Neural cell (in vitro differentiated cells): ENCODE results near the gene SERGEF.

Experiments used
- CTCF ChIP-seq: fragments of 450-650 bp; IDR thresholded peaks from 2 replicates; pipeline ENCODE4 v1.5.1; 2014; ENCODE audit warnings: antibody characterized with exemption, mild to moderate bottlenecking, moderate library complexity; ENCODE audit not compliant: poor library complexity, severe bottlenecking
- EP300 ChIP-seq: fragments of 450-650 bp; conservative IDR thresholded peaks from 2 replicates; pipeline ENCODE4 v1.6.1; 2014; ENCODE audit warnings: antibody characterized with exemption, mild to moderate bottlenecking, moderate library complexity; ENCODE audit not compliant: poor library complexity, severe bottlenecking
- EZH2 ChIP-seq: fragments of 200-600, 300-800 bp; shearing (Covaris generic), sonication (generic); IDR thresholded peaks from 2 replicates; pipeline ENCODE4 v1.6.1; 2014; ENCODE audit warnings: antibody characterized with exemption, low read length, borderline replicate concordance, mild to moderate bottlenecking; ENCODE audit not compliant: insufficient read depth, poor library complexity, severe bottlenecking
- MXI1 ChIP-seq: fragments of 450-650 bp; conservative IDR thresholded peaks from 2 replicates; pipeline ENCODE4 v1.6.1; 2014; ENCODE audit warnings: antibody characterized with exemption, mild to moderate bottlenecking; ENCODE audit not compliant: poor library complexity, severe bottlenecking
- POLR2AphosphoS5 ChIP-seq: IDR thresholded peaks from 2 replicates; pipeline ENCODE4 v1.6.1; 2012
- RAD21 ChIP-seq: fragments of 450-650 bp; conservative IDR thresholded peaks from 2 replicates; pipeline ENCODE4 v1.6.1; 2014; ENCODE audit warnings: antibody characterized with exemption, mild to moderate bottlenecking, moderate library complexity
- SMC3 ChIP-seq: fragments of 450-650 bp; conservative IDR thresholded peaks from 2 replicates; pipeline ENCODE4 v1.6.1; 2014; ENCODE audit warnings: antibody characterized with exemption, mild to moderate bottlenecking, moderate library complexity; ENCODE audit not compliant: poor library complexity
- TAF1 ChIP-seq: IDR thresholded peaks from 2 replicates; pipeline ENCODE4 v1.6.1; 2012; ENCODE audit warnings: low read depth
- TF ChIP-seq, protein P1 (sequence below): IDR thresholded peaks from 2 replicates; pipeline ENCODE4 v1.6.1; 2012; ENCODE audit warnings: borderline replicate concordance

DNA sequence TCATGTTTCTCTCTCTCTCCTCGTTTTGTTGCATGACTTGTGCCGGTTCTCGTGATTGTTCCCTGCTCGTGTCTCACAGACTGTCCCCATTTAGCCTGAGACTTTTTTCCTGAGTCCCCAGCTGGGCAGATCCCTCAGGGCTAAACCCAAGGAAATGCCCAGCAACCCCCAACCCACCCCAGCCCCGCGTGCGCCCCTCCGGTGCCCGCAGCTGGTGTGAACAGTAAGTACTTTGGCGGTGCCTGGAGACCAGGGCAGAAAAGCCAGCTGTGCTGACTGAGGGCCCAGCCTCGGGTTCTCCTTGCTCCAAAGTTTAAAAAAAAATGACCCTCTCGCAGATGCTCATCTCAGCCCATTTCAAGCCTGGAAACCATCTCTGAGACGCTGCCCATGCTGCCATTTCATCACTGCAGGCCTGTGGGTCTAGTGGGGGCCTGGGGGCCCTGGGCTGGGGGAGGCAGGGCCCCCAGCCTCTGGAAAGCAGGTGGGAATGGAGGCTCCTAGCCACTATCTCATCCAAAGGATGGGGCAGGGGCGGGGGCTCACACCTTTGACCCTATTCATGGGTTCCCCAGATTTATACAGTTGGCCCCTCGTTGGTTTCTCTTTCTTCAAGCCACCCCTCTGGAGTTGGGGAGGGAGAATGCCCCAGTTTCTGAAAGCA is 236.5 kb downstream of the SERGEF start:
- no peak for TF ChIP-seq POLR2AphosphoS5
- TF ChIP-seq CTCF = no peak
- TF ChIP-seq EZH2 = no peak
- no peak for TF ChIP-seq EP300
- TF ChIP-seq, protein P1, sequence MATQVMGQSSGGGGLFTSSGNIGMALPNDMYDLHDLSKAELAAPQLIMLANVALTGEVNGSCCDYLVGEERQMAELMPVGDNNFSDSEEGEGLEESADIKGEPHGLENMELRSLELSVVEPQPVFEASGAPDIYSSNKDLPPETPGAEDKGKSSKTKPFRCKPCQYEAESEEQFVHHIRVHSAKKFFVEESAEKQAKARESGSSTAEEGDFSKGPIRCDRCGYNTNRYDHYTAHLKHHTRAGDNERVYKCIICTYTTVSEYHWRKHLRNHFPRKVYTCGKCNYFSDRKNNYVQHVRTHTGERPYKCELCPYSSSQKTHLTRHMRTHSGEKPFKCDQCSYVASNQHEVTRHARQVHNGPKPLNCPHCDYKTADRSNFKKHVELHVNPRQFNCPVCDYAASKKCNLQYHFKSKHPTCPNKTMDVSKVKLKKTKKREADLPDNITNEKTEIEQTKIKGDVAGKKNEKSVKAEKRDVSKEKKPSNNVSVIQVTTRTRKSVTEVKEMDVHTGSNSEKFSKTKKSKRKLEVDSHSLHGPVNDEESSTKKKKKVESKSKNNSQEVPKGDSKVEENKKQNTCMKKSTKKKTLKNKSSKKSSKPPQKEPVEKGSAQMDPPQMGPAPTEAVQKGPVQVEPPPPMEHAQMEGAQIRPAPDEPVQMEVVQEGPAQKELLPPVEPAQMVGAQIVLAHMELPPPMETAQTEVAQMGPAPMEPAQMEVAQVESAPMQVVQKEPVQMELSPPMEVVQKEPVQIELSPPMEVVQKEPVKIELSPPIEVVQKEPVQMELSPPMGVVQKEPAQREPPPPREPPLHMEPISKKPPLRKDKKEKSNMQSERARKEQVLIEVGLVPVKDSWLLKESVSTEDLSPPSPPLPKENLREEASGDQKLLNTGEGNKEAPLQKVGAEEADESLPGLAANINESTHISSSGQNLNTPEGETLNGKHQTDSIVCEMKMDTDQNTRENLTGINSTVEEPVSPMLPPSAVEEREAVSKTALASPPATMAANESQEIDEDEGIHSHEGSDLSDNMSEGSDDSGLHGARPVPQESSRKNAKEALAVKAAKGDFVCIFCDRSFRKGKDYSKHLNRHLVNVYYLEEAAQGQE = no peak
- TF ChIP-seq MXI1 = no peak
- no peak for TF ChIP-seq SMC3
- no peak for TF ChIP-seq RAD21
- no peak for TF ChIP-seq TAF1
